ENCODE measurements around the gene HERC5. TPM values are rescaled to one million over a fixed set of nuclear protein-coding genes. Genes with fewer than 3 reads are reported as not detected.
"Not testable (repeated sequence)": the region's sequence is repeated elsewhere in the genome, so short reads cannot be mapped to it uniquely, and the experiment has no call there.

HERC5 gene
- total RNA-seq, 1 donor from 2014 or later = 57.7 TPM

GRCh38 chr4:88447371-88448095 lies 9.4 kb upstream of the HERC5 start:
- intact Hi-C loops (cut with micrococcal nuclease) = no loop called here

- intact Hi-C loops (cut with micrococcal nuclease) = not testable (repeated sequence)
These were observed 8.6 kb upstream of the HERC5 start for GRCh38 chr4:88448211-88448765.

DNA sequence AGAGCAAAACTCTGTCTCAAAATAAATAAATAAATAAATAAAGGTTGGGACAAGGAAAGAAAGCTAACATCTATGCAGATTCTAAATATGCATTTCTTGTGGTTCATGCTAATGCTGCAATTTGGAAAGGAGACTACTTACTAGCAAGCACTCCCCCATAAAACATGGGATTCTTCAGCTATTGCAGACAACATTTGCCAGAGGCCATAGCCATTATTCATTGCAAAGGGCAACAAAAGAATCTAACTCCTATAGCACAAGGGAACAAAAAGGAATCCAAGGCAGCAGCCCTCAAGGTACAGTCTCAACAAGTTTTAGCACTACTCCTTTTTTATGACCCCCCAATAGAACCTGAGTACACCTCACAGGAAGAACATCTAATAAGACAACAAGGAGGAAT lies 8.0 kb upstream of the HERC5 start:
- intact Hi-C loops (cut with micrococcal nuclease) = no loop called here

DNA sequence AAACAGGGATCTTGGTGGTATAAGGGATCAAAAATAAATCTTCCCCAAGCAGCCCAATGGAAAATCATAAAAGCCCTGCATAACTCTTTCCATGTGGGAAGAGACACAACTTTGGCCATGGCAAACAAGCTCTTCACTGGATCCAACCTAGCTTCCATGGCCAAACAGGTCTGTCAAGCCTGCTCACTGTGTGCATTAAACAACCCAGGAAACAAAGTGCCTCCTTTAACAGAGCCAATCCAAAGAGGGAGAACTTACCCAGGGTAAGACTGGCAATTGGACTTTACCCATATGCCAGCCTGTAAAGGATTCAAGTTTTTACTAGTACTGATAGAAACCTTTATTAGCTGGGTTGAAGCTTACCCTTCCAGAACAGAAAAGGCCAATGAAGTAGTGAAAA lies 7.6 kb upstream of the HERC5 start:
- intact Hi-C loops (cut with micrococcal nuclease) = no loop called here

GRCh38 chr4:88451205-88451604 lies 5.7 kb upstream of the HERC5 start:
- intact Hi-C loops (cut with micrococcal nuclease) = no loop called here

DNA sequence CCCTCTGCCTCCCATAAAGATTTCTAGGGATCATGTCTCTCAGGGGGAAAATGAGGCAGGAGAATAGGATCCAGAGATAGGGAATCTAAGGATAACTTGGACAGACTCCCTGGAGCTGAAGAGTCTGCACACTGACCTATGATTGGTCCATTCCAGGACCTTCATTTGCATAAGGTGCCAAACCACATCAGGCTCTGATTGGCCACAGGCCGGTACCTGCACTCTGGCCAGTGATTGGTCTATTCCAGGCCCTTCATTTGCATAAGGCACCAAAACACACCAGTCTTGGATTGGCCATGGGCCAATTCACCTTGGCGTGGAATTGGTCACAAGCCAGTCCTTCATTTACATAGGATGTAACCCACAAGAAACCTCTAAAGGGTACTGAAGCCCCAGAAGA lies 4.0 kb upstream of the HERC5 start:
- intact Hi-C loops (cut with micrococcal nuclease) = no loop called here

DNA sequence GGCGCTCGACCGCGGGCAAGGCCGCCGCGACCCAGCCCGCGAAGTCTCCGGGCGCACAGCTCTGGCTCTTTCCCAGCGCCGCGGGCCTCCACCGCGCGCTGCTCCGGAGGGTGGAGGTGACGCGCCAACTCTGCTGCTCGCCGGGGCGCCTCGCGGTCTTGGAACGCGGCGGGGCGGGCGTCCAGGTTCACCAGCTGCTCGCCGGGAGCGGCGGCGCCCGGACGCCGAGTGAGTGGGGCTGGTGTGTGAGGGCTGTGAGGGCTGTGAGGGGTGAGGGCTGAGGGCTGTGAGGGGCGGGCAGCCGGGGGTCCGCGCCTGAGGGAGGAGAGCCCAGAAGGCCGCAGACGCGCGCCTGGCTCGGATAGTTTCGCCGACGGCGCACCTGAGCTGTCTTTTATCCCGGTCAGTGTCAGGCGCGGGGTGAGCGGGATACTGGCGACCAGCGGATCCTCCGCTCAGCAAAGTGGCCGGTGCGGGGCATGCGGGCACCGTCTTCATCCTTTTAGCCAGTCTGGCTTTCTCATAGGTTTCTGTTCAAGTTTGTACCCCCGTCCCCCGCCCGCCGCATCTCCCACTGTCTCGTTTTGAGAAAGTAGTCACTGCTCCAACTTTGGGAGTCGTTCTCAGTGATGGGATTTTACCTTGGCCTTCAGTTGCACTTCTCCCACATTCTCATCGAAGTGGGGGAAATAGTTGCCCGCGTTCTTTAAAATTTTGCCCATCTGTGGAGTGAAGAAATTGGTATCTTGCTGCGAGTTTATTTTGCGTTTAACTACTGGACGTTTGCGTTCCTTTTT lies 586 bp downstream of the HERC5 start:
- intact Hi-C loops (cut with micrococcal nuclease) = loop anchor here (1.0 to 5.0 kb wide), 19 partner anchors 9 to 1523 kb away; partner anchors contain the start of genes AFF1, HERC6, NUDT9 and PKD2

DNA sequence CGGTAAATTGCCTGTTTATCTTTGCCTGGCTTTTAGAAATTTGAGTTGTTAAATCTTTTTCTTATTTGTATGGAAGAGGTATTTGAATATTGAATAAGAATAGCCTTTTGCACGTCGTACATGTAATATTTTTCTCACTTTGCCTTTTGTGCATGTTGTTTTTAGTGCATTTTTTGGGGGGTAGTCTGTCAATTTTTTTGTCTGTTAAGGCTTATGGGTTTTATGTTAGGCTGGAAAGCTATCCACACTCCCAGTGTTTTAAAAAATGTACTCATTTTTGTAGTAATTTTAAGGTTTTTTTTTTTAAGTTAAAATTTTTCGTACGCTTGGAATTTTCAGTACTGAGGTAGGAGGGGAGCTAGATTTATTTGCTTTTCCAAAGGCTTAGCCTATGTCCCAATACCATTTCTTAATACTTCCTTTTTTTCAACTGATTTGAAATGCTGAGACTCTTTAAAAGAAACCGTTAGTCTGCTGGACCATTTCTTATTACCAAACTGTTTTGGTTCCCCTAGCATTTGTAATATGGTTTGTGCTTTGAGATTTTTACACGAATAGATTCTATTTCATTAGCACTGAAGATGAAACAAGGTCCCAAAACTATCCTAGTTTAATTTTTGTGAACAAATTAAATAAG lies 1.3 kb downstream of the HERC5 start:
- intact Hi-C loops (cut with micrococcal nuclease) = loop anchor here (5.0 kb wide), 2 partner anchors 154 to 1036 kb away; partner anchors contain the start of gene NUDT9

GRCh38 chr4:88465653-88466192 lies 8.8 kb downstream of the HERC5 start:
- intact Hi-C loops (cut with micrococcal nuclease) = loop anchor here (1.0 to 2.0 kb wide), 2 partner anchors 8 to 23 kb away; partner anchors contain the start of gene HERC5

DNA sequence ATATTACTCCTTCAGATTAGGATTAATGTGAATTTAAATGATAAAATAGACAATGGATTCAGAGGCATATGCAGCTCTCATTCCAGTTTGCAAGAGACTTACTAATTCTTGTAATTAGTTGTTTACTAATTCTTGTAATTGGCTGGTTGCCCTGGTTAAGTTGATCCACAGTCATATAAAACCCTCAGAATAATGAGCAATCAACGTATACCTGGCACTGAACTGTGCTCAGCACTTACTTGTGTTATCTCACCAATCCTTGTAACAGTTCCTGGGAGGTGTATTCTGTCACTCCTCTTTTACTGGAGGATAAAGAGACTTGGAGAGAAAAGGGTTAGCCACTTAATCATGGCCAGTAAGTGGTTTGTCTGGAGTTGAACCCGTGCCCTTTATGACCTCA lies 10.5 kb downstream of the HERC5 start:
- intact Hi-C loops (cut with micrococcal nuclease) = no loop called here

GRCh38 chr4:88477229-88477860 lies 20.4 kb downstream of the HERC5 start:
- intact Hi-C loops (cut with micrococcal nuclease) = no loop called here

- intact Hi-C loops (cut with micrococcal nuclease) = no loop called here
These were observed 21.3 kb downstream of the HERC5 start for GRCh38 chr4:88478247-88478646.

- intact Hi-C loops (cut with micrococcal nuclease) = no loop called here
These were observed 24.6 kb downstream of the HERC5 start for GRCh38 chr4:88481537-88481936.

DNA sequence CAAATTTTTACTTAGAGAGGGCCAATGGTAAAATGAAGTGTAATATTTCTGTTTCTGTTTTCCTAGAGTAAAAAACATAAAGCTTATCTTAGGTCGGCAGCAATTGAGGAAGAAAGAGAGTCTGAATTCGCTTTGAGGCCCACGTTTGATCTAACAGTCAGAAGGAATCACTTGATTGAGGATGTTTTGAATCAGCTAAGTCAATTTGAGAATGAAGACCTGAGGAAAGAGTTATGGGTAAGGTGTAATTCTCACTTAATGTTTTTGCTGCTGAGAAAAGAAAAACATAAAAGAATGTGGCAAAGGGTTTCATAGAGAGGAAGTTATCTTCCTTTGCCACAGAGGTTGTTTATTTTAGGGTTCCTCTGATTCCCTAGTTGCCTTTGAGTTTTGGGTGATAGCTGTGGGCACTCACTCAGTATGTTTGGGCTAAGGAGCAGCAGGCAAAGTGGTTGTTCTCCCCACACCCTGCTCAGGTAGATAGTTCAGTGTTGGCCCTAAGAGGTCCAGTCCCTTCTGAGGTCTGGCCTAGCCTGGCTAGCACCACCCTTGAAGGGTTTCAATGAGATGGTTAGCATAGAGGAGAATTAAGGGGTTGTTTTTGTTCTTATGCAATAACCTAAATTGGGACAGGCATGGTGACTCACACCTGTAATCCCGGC lies 32.3 kb downstream of the HERC5 start:
- intact Hi-C loops (cut with micrococcal nuclease) = loop anchor here (2.0 kb wide), 2 partner anchors 24 to 32 kb away; partner anchors contain the start of gene HERC5

GRCh38 chr4:88497859-88498409 lies 41.0 kb downstream of the HERC5 start:
- intact Hi-C loops (cut with micrococcal nuclease) = no loop called here

DNA sequence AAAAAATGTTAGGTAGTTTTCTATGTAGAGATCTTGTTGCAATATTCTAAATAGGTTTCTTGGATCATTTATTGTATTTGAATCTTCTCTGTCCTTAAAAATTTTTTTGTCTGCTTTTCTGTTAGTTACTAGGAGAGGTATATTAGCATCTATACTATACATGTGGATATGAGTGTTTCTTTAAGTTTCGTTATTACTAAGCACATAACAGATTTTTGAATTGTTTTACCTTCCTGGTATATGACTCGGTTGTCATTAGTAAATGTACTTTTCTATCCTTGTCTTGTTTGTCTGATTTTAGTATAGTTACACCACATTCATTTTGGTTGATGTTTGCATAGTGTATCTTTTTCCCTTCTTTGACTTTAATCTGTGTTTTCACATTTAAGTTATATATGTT lies 46.4 kb downstream of the HERC5 start:
- intact Hi-C loops (cut with micrococcal nuclease) = no loop called here

- intact Hi-C loops (cut with micrococcal nuclease) = no loop called here
These were observed 54.3 kb downstream of the HERC5 start for GRCh38 chr4:88511236-88511635.

DNA sequence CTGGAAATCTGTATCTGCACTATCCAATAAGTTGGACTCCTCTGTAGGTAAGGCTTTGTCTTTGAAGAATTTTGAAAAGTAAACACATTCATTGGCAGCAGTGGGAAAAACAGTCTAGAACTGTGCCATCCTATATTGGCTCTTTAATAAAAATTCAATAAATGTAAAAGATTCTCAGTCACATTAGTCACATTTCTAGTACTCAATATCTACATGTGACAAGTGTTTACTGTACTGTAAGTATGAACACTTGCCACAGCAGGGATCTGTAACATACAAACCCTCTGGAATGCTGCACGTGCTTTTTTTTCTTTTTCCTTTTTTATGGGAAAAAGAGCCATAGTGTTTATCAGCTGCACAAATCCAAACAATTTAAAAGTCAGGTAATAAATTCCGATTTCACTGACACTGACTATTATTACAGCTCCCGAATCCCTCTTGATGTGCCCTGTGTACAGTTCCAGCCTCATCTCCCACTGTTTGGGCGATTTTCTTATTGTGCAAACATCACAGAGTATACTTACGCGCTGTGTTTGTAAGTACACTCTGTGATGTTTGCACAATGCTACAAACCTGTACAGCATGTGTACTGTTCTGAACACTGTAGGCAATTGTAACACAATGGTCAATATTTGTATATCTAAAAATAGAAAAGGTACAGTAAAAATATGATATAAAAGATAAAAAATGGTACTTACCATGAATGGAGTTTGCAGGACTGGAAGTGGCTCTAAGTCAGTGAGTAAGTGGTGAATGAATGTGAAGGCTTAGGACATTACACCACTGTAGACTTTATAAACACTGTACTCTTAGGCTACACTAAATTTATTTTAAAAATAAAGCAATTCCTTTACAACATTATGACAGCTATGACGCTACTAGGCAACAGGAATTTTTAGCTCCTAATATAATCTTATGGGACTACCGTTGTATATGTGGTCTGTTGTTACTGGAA lies 57.9 kb downstream of the HERC5 start:
- intact Hi-C loops (cut with micrococcal nuclease) = loop anchor here (1.0 to 5.0 kb wide), 7 partner anchors 58 to 663 kb away; partner anchors contain the start of genes ABCG2, HERC5 and PPM1K

DNA sequence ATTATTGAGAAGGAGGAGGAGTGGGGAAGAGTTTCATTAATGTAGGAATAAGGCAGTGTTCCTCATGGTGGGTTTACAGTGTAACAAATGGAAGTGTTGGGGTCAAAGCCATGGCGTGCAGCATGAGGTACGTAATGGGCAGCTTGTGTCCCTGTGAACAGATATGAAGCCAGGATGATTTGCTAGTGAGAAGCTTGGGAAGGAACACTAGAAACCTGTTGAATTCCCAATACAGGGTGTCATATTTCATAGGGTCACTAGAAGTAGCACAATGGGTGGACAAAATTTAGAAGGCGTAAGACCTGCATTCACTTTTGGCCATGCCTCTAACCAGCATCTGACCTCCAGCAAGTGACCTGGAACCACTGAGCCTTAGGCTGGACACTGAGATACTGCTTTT lies 59.8 kb downstream of the HERC5 start:
- intact Hi-C loops (cut with micrococcal nuclease) = loop anchor here (5.0 kb wide), 2 partner anchors 359 to 664 kb away; partner anchors contain the start of gene ABCG2

Measured in T-helper 1 cell treated with Interleukin-12 subunit alpha and Interleukin-12 subunit beta and Interleukin-4 antibody, amounts not matched to agents 30 ng/mL and 1 ng/mL, for 36 hours (primary cell).